ENCODE data around the gene LGALS9B.
"Not testable (repeated sequence)": the region's sequence is repeated elsewhere in the genome, so short reads cannot be mapped to it uniquely, and the experiment has no call there.

The LGALS9B gene

DNA sequence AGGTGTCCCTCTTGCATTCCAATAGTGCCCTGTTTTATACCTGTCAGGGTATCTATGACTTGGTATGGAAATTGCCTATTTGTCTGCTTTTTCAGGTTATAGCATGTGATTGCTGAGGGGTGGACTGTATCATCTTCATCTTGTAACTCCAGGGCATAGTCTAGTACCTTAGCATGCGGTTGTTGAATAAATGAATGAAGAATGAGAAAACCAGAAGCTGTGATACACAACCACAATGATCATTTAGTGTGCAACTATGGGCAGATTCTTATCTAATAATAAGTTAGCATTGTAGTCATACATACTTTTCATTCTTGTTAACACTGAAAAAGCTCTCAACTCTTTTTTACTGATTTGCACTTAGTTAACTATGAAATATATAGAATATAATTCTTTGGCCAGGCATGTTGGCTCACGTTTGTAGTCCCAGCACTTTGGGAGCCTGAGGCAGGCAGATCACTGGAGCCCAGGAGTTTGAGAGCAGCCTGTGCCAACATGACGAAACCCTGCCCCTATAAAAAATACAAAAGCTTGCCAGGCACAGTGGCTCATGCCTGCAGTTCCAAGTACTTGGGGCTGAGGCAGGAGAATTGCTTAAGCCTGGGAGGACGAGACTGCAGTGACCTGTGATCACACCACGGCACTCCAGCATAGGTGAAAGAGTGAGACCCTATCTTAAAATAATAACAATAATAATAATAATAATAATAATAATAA, 65.9 kb downstream of the LGALS9B start:
- not testable (repeated sequence) for DNase-seq

DNA sequence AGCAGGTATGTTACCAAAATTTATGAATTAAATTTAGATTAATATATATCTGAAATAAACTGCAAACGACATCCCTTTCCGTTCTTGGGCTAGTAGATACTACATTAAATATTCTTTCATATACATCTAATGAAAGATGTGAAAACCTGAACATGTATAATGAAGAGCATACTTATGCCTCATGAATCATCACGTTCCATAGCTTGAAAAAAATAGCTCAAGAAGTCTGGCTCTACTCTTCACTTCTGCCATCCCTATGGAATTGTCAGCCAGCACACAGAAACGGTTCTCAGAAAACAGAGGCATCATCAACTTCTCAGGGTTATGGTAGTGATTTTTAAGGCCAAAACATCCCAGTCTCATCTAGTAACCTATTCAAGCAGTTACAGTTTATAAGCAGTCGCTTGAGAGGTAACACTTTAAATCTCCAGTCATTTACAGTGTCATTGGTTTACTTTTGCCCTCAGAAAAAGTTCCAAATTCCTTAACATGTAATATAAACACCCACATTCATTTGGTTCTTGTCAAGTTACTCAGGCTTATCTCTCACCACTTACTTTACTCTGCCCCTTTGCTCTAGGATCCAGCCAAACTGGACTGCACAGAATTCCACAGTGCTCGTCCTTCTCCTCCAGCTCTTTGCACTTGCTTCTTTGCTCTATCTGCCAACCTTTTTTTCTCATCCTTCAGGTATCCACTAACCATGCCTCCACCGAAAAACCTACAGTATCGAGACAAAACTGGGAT, 66.6 kb downstream of the LGALS9B start:
- not testable (repeated sequence) for DNase-seq
